ENCODE results near the gene REPIN1. TPM values are rescaled to one million over a fixed set of nuclear protein-coding genes. Genes with fewer than 3 reads are reported as not detected.

The REPIN1 gene
- total RNA-seq, 1 donor from 2014 or later: 146 TPM

- TF ChIP-seq CTCF (IDR thresholded peaks at IDR 0.05; ENCODE audit: partially characterized antibody, unreplicated experiment): no peak
- no peak for DNase-seq
- peaks cover 17% of the 10 kb centered on the region for H3K4me1 Mint-ChIP-seq (ENCODE audit: low read depth, unreplicated experiment)
- no peak overlapping the region for H3K27ac Mint-ChIP-seq (ENCODE audit: unreplicated experiment)
- H3K36me3 Mint-ChIP-seq (ENCODE audit: unreplicated experiment): no peaks in the 10 kb centered on the region
- H3K4me3 Mint-ChIP-seq (ENCODE audit: unreplicated experiment): no peak overlapping the region
- H3K27me3 Mint-ChIP-seq (ENCODE audit: unreplicated experiment): peaks cover 20% of the 10 kb centered on the region
- H3K9me3 Mint-ChIP-seq (ENCODE audit: unreplicated experiment): peaks cover 2% of the 10 kb centered on the region
Measured at GRCh38 chr7:150336746-150337145, 31.9 kb upstream of the REPIN1 start.

- Mint-ChIP-seq H3K4me3 (ENCODE audit: unreplicated experiment) (no peak overlapping the region), H3K4me1 (ENCODE audit: low read depth, unreplicated experiment) (peaks cover 17% of the 10 kb centered on the region), H3K9me3 (ENCODE audit: unreplicated experiment) (peaks cover 4% of the 10 kb centered on the region), H3K36me3 (ENCODE audit: unreplicated experiment) (no peaks in the 10 kb centered on the region), H3K27ac (ENCODE audit: unreplicated experiment) (no peak overlapping the region), H3K27me3 (ENCODE audit: unreplicated experiment) (peaks cover 24% of the 10 kb centered on the region)
- TF ChIP-seq CTCF (IDR thresholded peaks at IDR 0.05; ENCODE audit: partially characterized antibody, unreplicated experiment): no peak
- no peak for DNase-seq
Measured at GRCh38 chr7:150337179-150337578, 31.4 kb upstream of the REPIN1 start.

GRCh38 chr7:150337659-150338081 lies 31.0 kb upstream of the REPIN1 start:
- DNase-seq: no peak
- TF ChIP-seq CTCF (IDR thresholded peaks at IDR 0.05; ENCODE audit: partially characterized antibody, unreplicated experiment): no peak
- Mint-ChIP-seq H3K36me3 (ENCODE audit: unreplicated experiment) (no peaks in the 10 kb centered on the region), H3K4me3 (ENCODE audit: unreplicated experiment) (no peak overlapping the region), H3K4me1 (ENCODE audit: low read depth, unreplicated experiment) (peaks cover 17% of the 10 kb centered on the region), H3K9me3 (ENCODE audit: unreplicated experiment) (peaks cover 4% of the 10 kb centered on the region), H3K27me3 (ENCODE audit: unreplicated experiment) (peaks cover 27% of the 10 kb centered on the region), H3K27ac (ENCODE audit: unreplicated experiment) (no peak overlapping the region)

- Mint-ChIP-seq H3K4me1 (ENCODE audit: low read depth, unreplicated experiment) (peaks cover 17% of the 10 kb centered on the region), H3K4me3 (ENCODE audit: unreplicated experiment) (no peak overlapping the region), H3K27ac (ENCODE audit: unreplicated experiment) (peak overlapping the region; percentile 22), H3K36me3 (ENCODE audit: unreplicated experiment) (peaks cover 3% of the 10 kb centered on the region), H3K9me3 (ENCODE audit: unreplicated experiment) (peaks cover 4% of the 10 kb centered on the region), H3K27me3 (ENCODE audit: unreplicated experiment) (peaks cover 29% of the 10 kb centered on the region)
- no peak for TF ChIP-seq CTCF (IDR thresholded peaks at IDR 0.05; ENCODE audit: partially characterized antibody, unreplicated experiment)
- no peak for DNase-seq
Measured at GRCh38 chr7:150338166-150338829, 30.3 kb upstream of the REPIN1 start.

- Mint-ChIP-seq H3K9me3 (ENCODE audit: unreplicated experiment) (peaks cover 4% of the 10 kb centered on the region), H3K36me3 (ENCODE audit: unreplicated experiment) (peaks cover 5% of the 10 kb centered on the region), H3K27ac (ENCODE audit: unreplicated experiment) (no peak overlapping the region), H3K4me1 (ENCODE audit: low read depth, unreplicated experiment) (peaks cover 17% of the 10 kb centered on the region), H3K4me3 (ENCODE audit: unreplicated experiment) (no peak overlapping the region), H3K27me3 (ENCODE audit: unreplicated experiment) (peaks cover 30% of the 10 kb centered on the region)
- no peak for DNase-seq
- TF ChIP-seq CTCF (IDR thresholded peaks at IDR 0.05; ENCODE audit: partially characterized antibody, unreplicated experiment): no peak
Measured at GRCh38 chr7:150339409-150339809, 29.2 kb upstream of the REPIN1 start.

All from glutamatergic neuron (in vitro differentiated cells).